HepG2 (cell line): ENCODE data around the gene RNASE8. TPM values are rescaled to one million over a fixed set of nuclear protein-coding genes. Genes with fewer than 3 reads are reported as not detected.

Source experiments
- ATAC-seq: fragments of 200-7000 bp; cut with Tn5 transposase; 3 replicates; pipeline ENCODE4 v1.9.1; 2020; ENCODE audit warnings: mild to moderate bottlenecking, moderate library complexity
- BruUV-seq: library from RNA; stranded (reverse); fragments of 400-500 nt; replicated peaks from 2 replicates; lab custom pipeline; 2021; lab: Mats Ljungman, UMichigan
- CTCF ChIA-PET: fragments of 300-600 bp; formaldehyde crosslinking; extraction: SDS; loops from one replicate; lab custom pipeline; 2021; ENCODE audit warnings: low total read pairs, inconsistent platforms, low intra/inter-chr PET ratio; lab: Yijun Ruan, JAX
- POLR2A ChIA-PET: fragments of 350-600 bp; sonication (Branson Sonifier 250); formaldehyde crosslinking; loops from one replicate; lab custom pipeline; 2020; ENCODE audit warnings: antibody characterized with exemption, inconsistent platforms; lab: Yijun Ruan, JAX
- DNase-seq: peaks from one replicate; pipeline ENCODE4 v3.0.0-alpha.2; 2015; ENCODE audit warnings: low spot score
- FAIRE-seq: peaks from 3 replicates; lab custom pipeline; 2011; peaks lifted over from hg19 to GRCh38; lab: Jason Lieb, UNC
- H2AFZ ChIP-seq: one replicate; pipeline ENCODE4 v1.6.1; 2011; ENCODE audit warnings: low read length, inconsistent platforms
- H3K27ac ChIP-seq: fragments of 300-600 bp; 3 replicates; pipeline ENCODE4 v1.8.0; 2011; ENCODE audit warnings: mixed run types, mild to moderate bottlenecking, mixed read lengths, low read length, inconsistent platforms; ENCODE audit not compliant: insufficient read depth; ENCODE audit errors: extremely low read length
- H3K27me3 ChIP-seq, 2 experiments: fragments of 200-600 bp in 1 of 2; 2 replicates in 1 of 2; 3 replicates in 1 of 2; pipeline versions ENCODE4 v1.6.0 to v1.8.0; 2011; ENCODE audit warnings: low read length in 2 of 2, mild to moderate bottlenecking in 2 of 2, moderate library complexity in 2 of 2, inconsistent platforms in 1 of 2; ENCODE audit not compliant: insufficient read depth in 2 of 2, control insufficient read depth in 1 of 2
- H3K36me3 ChIP-seq, 2 experiments: fragments of 200-600 bp in 1 of 2; replicated peaks in 1 of 2; 2 replicates in 1 of 2; 3 replicates in 1 of 2; pipeline versions ENCODE4 v1.5.1 to v1.8.0; 2011; ENCODE audit warnings: low read length in 2 of 2, inconsistent platforms in 1 of 2; ENCODE audit not compliant: insufficient read depth in 2 of 2, control insufficient read depth in 1 of 2
- H3K4me1 ChIP-seq: 2 replicates; pipeline ENCODE4 v1.5.1; 2012; ENCODE audit warnings: low read length, inconsistent platforms; ENCODE audit not compliant: insufficient read depth
- H3K4me2 ChIP-seq: 2 replicates; pipeline ENCODE4 v1.6.0; 2011; ENCODE audit warnings: low read depth, low read length, inconsistent platforms
- H3K4me3 ChIP-seq, 3 experiments: fragments of 200-600 bp in 1 of 3; sonication (generic), shearing (Covaris generic) in 1 of 3; replicated peaks in 1 of 3; 2 replicates each; pipeline ENCODE4 v1.5.1; 2011 to 2016; ENCODE audit warnings: low read length in 3 of 3, inconsistent platforms in 2 of 3, low read depth in 2 of 3, mild to moderate bottlenecking in 2 of 3, control low read depth in 1 of 3, mixed read lengths in 1 of 3; ENCODE audit not compliant: insufficient read depth in 1 of 3
- H3K79me2 ChIP-seq: one replicate; pipeline ENCODE4 v1.6.1; 2011; ENCODE audit warnings: low read length, inconsistent platforms; ENCODE audit not compliant: insufficient read depth
- H3K9ac ChIP-seq: 2 replicates; pipeline ENCODE4 v1.6.0; 2011; ENCODE audit warnings: mild to moderate bottlenecking, low read depth, low read length, inconsistent platforms; ENCODE audit not compliant: insufficient read depth
- H3K9me3 ChIP-seq: 2 replicates; pipeline ENCODE4 v1.5.1; 2012; ENCODE audit warnings: mild to moderate bottlenecking, low read length
- H4K20me1 ChIP-seq: 2 replicates; pipeline ENCODE4 v1.6.0; 2011; ENCODE audit warnings: inconsistent platforms, mild to moderate bottlenecking, low read length, moderate library complexity; ENCODE audit not compliant: insufficient read depth
- ARNTL ChIP-seq: sonication (generic); formaldehyde crosslinking; IDR thresholded peaks from 2 replicates; pipeline ENCODE4 v1.4.0; 2020; ENCODE audit warnings: mild to moderate bottlenecking, missing genetic modification reagents
- CREBL2 ChIP-seq: sonication (generic); formaldehyde crosslinking; IDR thresholded peaks from 2 replicates; pipeline ENCODE4 v1.8.1; 2023; ENCODE audit warnings: missing genetic modification reagents, mild to moderate bottlenecking, borderline replicate concordance
- DPF2 ChIP-seq: sonication (generic); formaldehyde crosslinking; IDR thresholded peaks from 2 replicates; pipeline ENCODE4 v1.4.0; 2020; ENCODE audit warnings: mild to moderate bottlenecking, low read depth, missing genetic modification reagents, borderline replicate concordance
- EED ChIP-seq: sonication (generic); formaldehyde crosslinking; IDR thresholded peaks from 2 replicates; pipeline ENCODE4 v1.5.0; 2020; ENCODE audit warnings: mild to moderate bottlenecking, missing genetic modification reagents
- ISL2 ChIP-seq: sonication (generic); formaldehyde crosslinking; IDR thresholded peaks from 2 replicates; pipeline ENCODE4 v1.5.0; 2020; ENCODE audit warnings: missing genetic modification reagents
- MXD1 ChIP-seq: sonication (generic); formaldehyde crosslinking; IDR thresholded peaks from 2 replicates; pipeline ENCODE4 v1.4.0; 2020; ENCODE audit warnings: mild to moderate bottlenecking, missing genetic modification reagents
- NCOA1 ChIP-seq: sonication (generic); formaldehyde crosslinking; IDR thresholded peaks from 2 replicates; pipeline ENCODE4 v1.9.0; 2021; ENCODE audit warnings: missing genetic modification reagents
- NFKB2 ChIP-seq: sonication (generic); formaldehyde crosslinking; IDR thresholded peaks from 2 replicates; pipeline ENCODE4 v1.4.0; 2020; ENCODE audit warnings: missing genetic modification reagents, borderline replicate concordance
- RBFOX2 ChIP-seq: fragments of 200-400 bp; formaldehyde crosslinking; IDR thresholded peaks from 2 replicates; pipeline ENCODE4 v1.6.1; 2017; ENCODE audit warnings: low read depth, mild to moderate bottlenecking, low read length
- SKIL ChIP-seq: sonication (generic); formaldehyde crosslinking; IDR thresholded peaks from 2 replicates; pipeline ENCODE4 v1.8.0; 2022; ENCODE audit warnings: missing genetic modification reagents, mild to moderate bottlenecking, moderate library complexity, borderline replicate concordance
- SOX5 ChIP-seq: IDR thresholded peaks from 2 replicates; pipeline ENCODE4 v1.6.1; 2016; ENCODE audit warnings: borderline replicate concordance
- U2AF2 ChIP-seq: fragments of 200-400 bp; formaldehyde crosslinking; IDR thresholded peaks from 2 replicates; pipeline ENCODE4 v1.6.1; 2017; ENCODE audit warnings: low read depth, mild to moderate bottlenecking, low read length
- ZBTB25 ChIP-seq: IDR thresholded peaks from 2 replicates; pipeline ENCODE4 v1.6.1; 2018; ENCODE audit warnings: missing genetic modification reagents
- ZNF329 ChIP-seq: sonication (generic); formaldehyde crosslinking; IDR thresholded peaks from 2 replicates; pipeline ENCODE4 v1.9.0; 2021; ENCODE audit warnings: low read depth, mild to moderate bottlenecking, missing genetic modification reagents
- ZNF446 ChIP-seq: sonication (generic); formaldehyde crosslinking; IDR thresholded peaks from 2 replicates; pipeline ENCODE4 v1.5.0; 2020; ENCODE audit warnings: mild to moderate bottlenecking, missing genetic modification reagents
- ZNF530 ChIP-seq: sonication (generic); formaldehyde crosslinking; IDR thresholded peaks from 2 replicates; pipeline ENCODE4 v1.5.0; 2020; ENCODE audit warnings: low read depth, mild to moderate bottlenecking, missing genetic modification reagents
- ZNF678 ChIP-seq: sonication (generic); formaldehyde crosslinking; IDR thresholded peaks from 2 replicates; pipeline ENCODE4 v1.4.0; 2020; ENCODE audit warnings: mild to moderate bottlenecking, missing genetic modification reagents
- ZNF740 ChIP-seq: sonication (generic); formaldehyde crosslinking; IDR thresholded peaks from 2 replicates; pipeline ENCODE4 v1.4.0; 2020; ENCODE audit warnings: missing genetic modification reagents
- ZNF761 ChIP-seq: sonication (generic); formaldehyde crosslinking; conservative IDR thresholded peaks from 2 replicates; pipeline ENCODE4 v1.4.0; 2020; ENCODE audit warnings: mild to moderate bottlenecking, missing genetic modification reagents
- ZNF766 ChIP-seq: sonication (generic); formaldehyde crosslinking; IDR thresholded peaks from 2 replicates; pipeline ENCODE4 v1.5.0; 2020; ENCODE audit warnings: missing genetic modification reagents, borderline replicate concordance
- WGBS: methylation state at CpG from one replicate; pipeline ENCODE4 v1.1.6; 2017; ENCODE audit warnings: low lambda C conversion rate; 5-methylcytosine and 5-hydroxymethylcytosine counted together
- in situ Hi-C: cut with HindIII; loops from 2 replicates; pipeline ENCODE4 v1.10.0; 2017; ENCODE audit warnings: low pct_unique_long_range_greater_than_20kb; ENCODE audit not compliant: extremely low pct_ligation_motif_present
- intact Hi-C: fragments of 100-400 bp; cut with micrococcal nuclease; formaldehyde crosslinking; loops from one replicate; pipeline ENCODE4 v1.10.0; 2022; ENCODE audit not compliant: unreplicated experiment
- polyA plus RNA-seq, 8 experiments: library from polyadenylated mRNA; depleted of rRNA in 3 of 8; stranded (reverse) in 7 of 8; unstranded in 1 of 8; fragments of >200 nt; fragmentation: Illumina TruSeq in 4 of 8; extraction: Trizol in 4 of 8; gene quantifications; 2 replicates each; pipeline versions ENCODE4 v1.2.1 to v1.2.3, GENCODE V29; 2011 to 2016; ENCODE audit warnings: low read depth in 4 of 8, missing spikeins in 1 of 8, mixed read lengths in 1 of 8; ENCODE audit not compliant: insufficient read depth in 1 of 8
- total RNA-seq, 5 experiments: library from RNA; depleted of rRNA; stranded (reverse); fragments of >200 nt; fragmentation: Illumina TruSeq; extraction: Trizol; gene quantifications; 2 replicates each; pipeline ENCODE4 v1.2.3, GENCODE V29; 2016; ENCODE audit warnings: low read depth in 1 of 5

Gene RNASE8
- total and polyA plus RNA-seq, 2 of the 13 experiments (the other 11 are each of a cell fraction or from before 2014, with no cell fraction given) = not detected

- ATAC-seq = peak; percentile 78
- 16% methylated on average over 8 of the region's 8 CpGs for WGBS
- no peaks in the 10 kb centered on the region for H3K9me3 ChIP-seq
- peak; percentile 85 for DNase-seq
- H3K27me3 ChIP-seq = no peaks in the 10 kb centered on the region; a peak in 1 of 5 replicates
- peak overlapping the region; percentile 38 for H3K9ac ChIP-seq
- POLR2A ChIA-PET = interaction anchor here (0.8 to 3.5 kb wide), 15 partner anchors 10 to 64 kb away, joined by 3 to 112 read pairs (median 15); partner anchors contain the start of genes ARHGEF40, NDRG2 and TPPP2
- CTCF ChIA-PET = interaction anchor here (0.7 to 4.8 kb wide), 16 partner anchors 15 to 342 kb away, joined by 3 to 109 read pairs (median 4); partner anchors contain the start of gene METTL17
- peak overlapping the region; percentile 82 for H2AFZ ChIP-seq
- no peaks in the 10 kb centered on the region for H4K20me1 ChIP-seq
- peak overlapping the region in 2 of 3 experiments; percentile 20 to 42; a peak in 4 of 6 replicates for H3K4me3 ChIP-seq
- no peaks in the 10 kb centered on the region for H3K36me3 ChIP-seq
- no TSS peak for BruUV-seq
- intact Hi-C loops = loop anchor here (1.0 to 2.0 kb wide), 3 partner anchors 15 to 182 kb away; no protein-coding TSS in a partner anchor
- no peaks in the 10 kb centered on the region for H3K79me2 ChIP-seq
- H3K4me1 ChIP-seq = peaks cover 76% of the 10 kb centered on the region
- H3K27ac ChIP-seq = peak overlapping the region; percentile 22
- FAIRE-seq = peak; percentile 94
- H3K4me2 ChIP-seq = peak overlapping the region; percentile 69
- in situ Hi-C loops = loop anchor here (5.0 kb wide), 1 partner anchor 182 kb away; no protein-coding TSS in a partner anchor
- TF ChIP-seq SKIL (CRISPR knock-in tag) (no peak), NCOA1 (CRISPR knock-in tag) (no peak), U2AF2 (no peak), ARNTL (CRISPR knock-in tag) (no peak), ZNF530 (no peak), ZNF329 (CRISPR knock-in tag) (no peak), ZNF761 (no peak), RBFOX2 (no peak), ZNF766 (CRISPR knock-in tag) (no peak), ISL2 (CRISPR knock-in tag) (no peak), DPF2 (CRISPR knock-in tag) (no peak), ZNF678 (CRISPR knock-in tag) (0 out of 2 replicates have a peak, but pooled peaks have one; percentile 16), MXD1 (CRISPR knock-in tag) (peak; percentile 44; the same call in 1 of the 2 replicates), ZNF446 (no peak), EED (no peak), CREBL2 (no peak), NFKB2 (CRISPR knock-in tag) (no peak), ZBTB25 (CRISPR knock-in tag) (no peak), SOX5 (CRISPR knock-in tag) (no peak), ZNF740 (CRISPR knock-in tag) (peak; percentile 87; the same call in 1 of the 2 replicates)
Observed at GRCh38 chr14:21039585-21040369, 17.8 kb upstream of the RNASE8 start.
